Measurements from ENCODE around the gene MTFR1L.

Gene MTFR1L

DNA sequence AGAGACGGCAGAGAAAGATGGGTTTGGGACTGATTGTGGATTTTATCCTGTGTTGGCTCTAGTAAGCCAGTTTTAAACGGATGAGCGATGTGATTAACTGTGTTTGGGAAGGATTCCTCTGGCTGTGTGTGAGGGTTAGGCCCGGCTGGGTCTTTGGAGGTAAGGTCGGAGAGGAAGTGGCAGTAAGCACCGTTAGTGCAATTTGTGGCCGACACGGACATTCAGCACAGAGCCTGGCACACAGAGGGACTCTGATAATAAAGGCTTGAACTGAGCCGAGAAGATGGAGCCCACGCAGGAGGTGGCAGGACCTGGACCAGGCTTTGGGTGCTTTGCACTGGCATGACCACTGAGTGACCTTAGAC is 1.3 kb downstream of the MTFR1L start:
- DNase-seq (ENCODE audit: low spot score) = no peak
- TF ChIP-seq CTCF (IDR thresholded peaks at IDR 0.05; ENCODE audit: extremely low read depth, missing control alignments) = no peak

- no peak for TF ChIP-seq CTCF (IDR thresholded peaks at IDR 0.05; ENCODE audit: extremely low read depth, missing control alignments)
- DNase-seq (ENCODE audit: low spot score) = no peak
Measured at GRCh38 chr1:25821630-25822091, 1.9 kb downstream of the MTFR1L start.

GRCh38 chr1:25825605-25826004 is 5.9 kb downstream of the MTFR1L start:
- no peak for TF ChIP-seq CTCF (IDR thresholded peaks at IDR 0.05; ENCODE audit: extremely low read depth, missing control alignments)
- no peak for DNase-seq (ENCODE audit: low spot score)

GRCh38 chr1:25826571-25826970 is 6.8 kb downstream of the MTFR1L start:
- DNase-seq (ENCODE audit: low spot score) = no peak
- no peak for TF ChIP-seq CTCF (IDR thresholded peaks at IDR 0.05; ENCODE audit: extremely low read depth, missing control alignments)

- DNase-seq (ENCODE audit: low spot score) = no peak
- no peak for TF ChIP-seq CTCF (IDR thresholded peaks at IDR 0.05; ENCODE audit: extremely low read depth, missing control alignments)
Measured at GRCh38 chr1:25828491-25828890, 8.7 kb downstream of the MTFR1L start.

- no peak for DNase-seq (ENCODE audit: low spot score)
- TF ChIP-seq CTCF (IDR thresholded peaks at IDR 0.05; ENCODE audit: extremely low read depth, missing control alignments) = no peak
Measured at GRCh38 chr1:25829046-25829445, 9.3 kb downstream of the MTFR1L start.

- no peak for DNase-seq (ENCODE audit: low spot score)
- no peak for TF ChIP-seq CTCF (IDR thresholded peaks at IDR 0.05; ENCODE audit: extremely low read depth, missing control alignments)
Measured at GRCh38 chr1:25831569-25832196, 11.9 kb downstream of the MTFR1L start.

Data from GM20000 (cell line).